Hypothalamus (tissue), 51 donors: Measurements from ENCODE around the gene SPEM1.

ENCODE experiments used
- DNase-seq, 51 donors: peaks; one replicate each; lab custom pipeline; 2025; lab: John Stamatoyannopoulos, UW

Gene SPEM1

DNA sequence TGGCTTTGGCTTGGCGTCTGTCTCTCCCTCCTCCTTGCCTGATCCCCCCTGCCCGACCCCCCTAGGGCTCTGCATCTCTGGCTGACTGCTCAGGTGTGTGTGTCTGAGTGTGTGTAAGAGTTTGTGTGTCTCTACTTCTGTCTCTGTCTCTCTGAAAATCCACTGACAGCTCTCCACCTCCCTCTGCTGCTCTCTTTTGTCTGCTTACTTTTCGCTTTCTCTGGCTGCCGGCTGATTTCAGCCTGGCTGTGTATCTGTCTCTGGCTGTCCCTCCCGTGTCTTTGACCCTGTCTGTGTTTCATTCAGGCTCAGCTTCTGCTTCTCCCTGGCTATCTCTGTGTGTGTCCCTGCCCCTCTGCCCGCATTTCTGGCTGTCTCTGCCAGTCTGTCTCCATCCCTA, 3.8 kb upstream of the SPEM1 start:
- no peak for DNase-seq

DNA sequence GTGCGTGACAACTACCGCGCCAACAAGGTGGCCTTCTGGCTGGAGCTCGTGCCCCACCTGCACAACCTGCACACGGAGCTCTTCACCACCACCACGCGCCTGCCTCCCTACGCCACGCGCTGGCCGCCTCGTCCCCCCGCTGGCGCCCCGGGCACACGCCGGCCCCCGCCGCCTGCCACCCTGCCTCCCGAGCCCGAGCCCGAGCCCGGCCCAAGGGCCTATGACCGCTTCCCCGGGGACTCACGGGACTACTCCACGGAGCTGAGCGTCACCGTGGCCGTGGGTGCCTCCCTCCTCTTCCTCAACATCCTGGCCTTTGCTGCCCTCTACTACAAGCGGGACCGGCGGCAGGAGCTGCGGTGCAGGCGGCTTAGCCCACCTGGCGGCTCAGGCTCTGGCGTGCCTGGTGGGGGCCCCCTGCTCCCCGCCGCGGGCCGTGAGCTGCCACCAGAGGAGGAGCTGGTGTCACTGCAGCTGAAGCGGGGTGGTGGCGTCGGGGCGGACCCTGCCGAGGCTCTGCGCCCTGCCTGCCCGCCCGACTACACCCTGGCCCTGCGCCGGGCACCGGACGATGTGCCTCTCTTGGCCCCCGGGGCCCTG, 3.0 kb upstream of the SPEM1 start:
- DNase-seq = no peak

DNA sequence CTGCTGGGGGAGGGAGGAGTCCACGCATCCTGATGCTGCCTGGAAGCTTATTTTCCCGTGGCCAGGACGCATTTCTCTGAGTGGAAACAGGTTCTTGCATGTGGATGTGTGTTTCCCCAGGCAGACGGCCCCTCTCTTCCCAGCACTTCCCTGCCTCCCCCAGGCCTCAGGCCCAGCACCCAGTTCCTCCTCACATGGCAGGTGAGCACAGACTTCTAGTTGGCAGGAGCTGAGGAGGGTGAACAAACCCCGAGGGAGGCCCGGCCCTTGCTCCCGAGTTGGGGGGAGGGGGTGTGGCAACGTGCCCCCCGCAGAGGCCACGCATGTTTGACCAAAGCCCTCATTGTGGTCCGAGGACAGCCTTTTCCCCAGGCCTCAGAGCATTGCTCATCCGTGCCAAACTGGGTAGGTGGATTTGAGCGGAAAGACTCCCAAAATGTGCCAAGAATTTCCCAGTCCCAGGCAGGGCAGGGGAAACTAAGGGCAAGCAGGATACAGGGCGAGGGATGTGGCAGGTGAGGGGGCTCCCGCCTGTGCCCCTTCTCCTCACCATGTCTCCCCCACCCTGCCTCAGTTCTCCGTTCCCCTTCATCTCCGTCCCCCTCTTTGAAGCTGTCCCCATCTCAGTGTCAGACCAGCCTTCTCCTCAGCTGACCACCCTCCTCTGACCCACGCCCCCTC, 1.5 kb upstream of the SPEM1 start:
- DNase-seq = no peak

DNA sequence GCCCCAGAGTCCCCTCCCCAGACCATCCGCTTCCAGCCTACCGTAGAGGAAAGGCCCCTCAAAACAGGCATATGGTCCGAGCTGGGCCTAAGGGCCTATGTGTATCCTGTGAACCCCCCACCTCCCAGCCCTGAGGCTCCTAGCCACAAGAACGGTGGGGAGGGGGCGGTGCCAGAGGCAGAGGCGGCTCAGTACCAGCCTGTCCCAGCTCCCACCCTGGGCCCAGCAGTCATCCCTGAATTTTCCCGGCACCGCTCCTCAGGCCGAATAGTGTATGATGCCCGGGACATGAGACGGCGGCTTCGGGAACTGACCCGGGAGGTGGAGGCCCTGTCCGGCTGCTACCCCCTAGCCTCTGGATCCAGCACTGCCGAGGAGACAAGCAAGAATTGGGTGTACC, 1.1 kb downstream of the SPEM1 start:
- no peak for DNase-seq

DNA sequence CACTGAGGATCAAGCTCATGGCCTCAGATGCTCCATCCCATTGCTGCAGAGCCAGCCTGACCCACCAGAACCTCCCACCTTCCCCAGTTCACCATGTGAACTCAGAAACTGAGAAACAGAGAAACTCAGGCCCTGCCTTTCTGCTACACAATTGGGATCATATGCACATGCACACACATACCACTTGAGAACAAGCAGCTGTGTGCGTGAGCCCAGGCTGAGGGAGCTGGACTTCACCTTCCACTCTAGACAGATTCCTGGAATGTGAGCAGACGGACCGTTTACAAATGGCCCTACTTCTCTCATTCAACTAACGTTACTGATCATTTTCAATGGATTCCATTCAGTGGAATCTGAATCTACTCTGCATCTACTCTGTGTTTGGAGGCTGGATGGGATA, 3.6 kb downstream of the SPEM1 start:
- DNase-seq = no peak

DNA sequence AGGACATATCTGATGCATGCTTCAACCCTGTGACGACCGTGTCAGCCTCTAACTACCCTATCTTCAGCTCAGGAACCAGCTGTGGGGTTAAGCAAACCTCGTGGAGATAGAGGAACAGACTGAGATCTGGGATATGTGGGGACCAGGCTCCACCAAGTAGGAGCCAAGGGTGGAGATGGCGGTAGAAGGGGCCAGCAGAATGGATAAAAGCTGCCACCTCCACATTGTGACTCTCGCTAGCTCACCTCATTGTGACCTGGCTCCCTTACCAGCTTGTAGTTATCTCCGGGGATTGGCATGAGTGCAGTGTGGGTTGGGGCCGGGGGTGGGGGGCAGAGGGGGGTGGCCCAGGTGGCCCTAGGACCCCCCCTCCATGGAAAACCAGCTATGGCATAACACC, 5.2 kb downstream of the SPEM1 start, which contains the start of gene SPEM2:
Gene SPEM2 (plus strand): TSS at position 301 of the 400 bp plus-strand sequence. CDS start 73 bp downstream, at position 374.
- DNase-seq = no peak

DNA sequence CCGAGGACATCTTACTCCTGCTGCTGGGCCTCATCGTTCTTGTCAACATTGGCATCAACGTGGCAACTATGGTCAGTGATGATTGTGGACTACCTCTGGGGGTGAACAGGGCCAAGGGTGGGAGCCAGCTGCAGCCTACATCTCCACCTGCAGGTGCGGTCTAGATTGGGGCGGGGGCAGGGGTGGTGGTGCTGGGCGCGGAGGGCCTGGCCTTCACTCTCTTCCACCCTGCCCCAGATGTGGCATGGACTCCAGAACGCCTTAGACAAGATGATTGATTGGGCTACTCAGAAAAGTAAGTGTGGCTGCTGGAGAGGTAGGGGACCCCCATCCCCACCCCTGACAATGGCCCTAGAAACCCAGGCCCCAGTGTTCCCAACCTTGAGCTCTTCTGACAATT, 5.6 kb downstream of the SPEM1 start:
- no peak for DNase-seq

DNA sequence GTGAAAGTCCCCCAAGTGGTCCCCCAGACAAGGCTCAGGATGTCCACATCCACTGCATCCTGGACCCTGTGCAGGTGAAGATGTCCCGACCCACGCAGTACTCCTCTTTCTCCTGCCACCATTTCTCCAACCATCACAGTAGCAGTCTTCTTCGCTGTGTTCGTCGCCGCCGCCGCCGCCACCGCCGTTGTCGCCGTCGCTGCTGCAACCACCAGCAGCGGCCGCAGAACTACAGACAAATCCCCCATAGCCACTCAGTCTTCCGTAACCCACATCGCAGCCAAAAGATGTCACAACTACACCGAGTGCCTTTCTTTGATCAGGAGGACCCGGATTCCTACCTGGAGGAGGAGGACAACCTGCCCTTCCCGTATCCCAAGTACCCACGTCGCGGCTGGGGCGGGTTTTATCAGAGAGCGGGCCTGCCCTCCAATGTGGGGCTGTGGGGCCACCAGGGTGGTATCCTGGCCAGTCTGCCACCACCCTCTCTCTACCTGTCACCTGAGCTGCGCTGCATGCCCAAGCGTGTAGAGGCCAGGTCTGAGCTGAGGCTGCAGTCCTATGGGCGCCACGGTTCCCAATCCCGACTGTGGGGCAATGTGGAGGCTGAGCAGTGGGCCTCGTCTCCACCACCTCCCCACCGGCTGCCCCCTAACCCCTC, 6.2 kb downstream of the SPEM1 start:
- DNase-seq = no peak

DNA sequence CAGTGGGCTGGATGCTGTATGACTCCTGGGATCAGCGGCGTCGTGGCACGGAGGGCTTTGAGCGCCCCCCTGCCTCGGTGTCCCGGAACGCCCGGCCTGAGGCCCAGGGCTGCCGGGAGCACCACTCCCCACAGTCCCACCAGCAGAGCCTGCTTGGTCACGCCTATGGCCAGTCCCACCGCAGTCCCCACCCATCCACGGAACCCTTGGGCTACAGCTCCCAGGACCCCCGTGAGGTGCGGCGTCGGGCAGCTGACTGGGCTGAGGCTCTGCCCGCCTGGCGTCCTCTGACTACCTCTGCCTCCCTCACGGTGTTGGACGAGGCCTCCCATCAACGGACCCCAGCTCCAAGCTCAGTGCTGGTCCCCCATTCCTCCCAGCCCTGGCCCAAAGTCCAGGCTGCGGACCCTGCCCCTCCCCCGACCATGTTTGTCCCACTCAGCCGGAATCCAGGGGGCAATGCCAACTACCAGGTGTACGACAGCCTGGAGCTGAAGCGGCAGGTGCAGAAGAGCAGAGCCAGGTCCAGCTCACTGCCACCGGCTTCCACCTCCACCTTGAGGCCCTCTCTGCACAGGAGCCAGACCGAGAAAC, 6.9 kb downstream of the SPEM1 start:
- no peak for DNase-seq

DNA sequence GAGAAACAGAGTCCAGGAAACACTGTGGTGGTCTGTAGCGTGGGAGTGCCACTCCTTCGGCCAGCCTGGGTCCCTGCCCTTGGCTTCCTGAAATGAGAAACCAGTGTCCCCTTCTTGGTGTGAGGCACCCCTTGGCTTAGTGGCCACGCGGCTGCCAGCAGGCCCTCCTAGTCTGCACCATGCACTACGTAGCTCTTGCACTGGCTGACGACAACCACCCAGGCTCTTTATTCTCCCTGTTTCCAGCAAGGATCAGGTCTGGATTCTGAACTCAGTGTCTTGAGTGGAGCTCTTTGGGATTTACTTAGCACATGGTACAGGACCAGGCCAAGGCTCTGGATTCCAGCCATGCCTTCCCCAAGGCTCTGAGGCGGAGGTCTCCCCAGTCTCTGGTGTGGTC, 7.4 kb downstream of the SPEM1 start:
- no peak for DNase-seq

DNA sequence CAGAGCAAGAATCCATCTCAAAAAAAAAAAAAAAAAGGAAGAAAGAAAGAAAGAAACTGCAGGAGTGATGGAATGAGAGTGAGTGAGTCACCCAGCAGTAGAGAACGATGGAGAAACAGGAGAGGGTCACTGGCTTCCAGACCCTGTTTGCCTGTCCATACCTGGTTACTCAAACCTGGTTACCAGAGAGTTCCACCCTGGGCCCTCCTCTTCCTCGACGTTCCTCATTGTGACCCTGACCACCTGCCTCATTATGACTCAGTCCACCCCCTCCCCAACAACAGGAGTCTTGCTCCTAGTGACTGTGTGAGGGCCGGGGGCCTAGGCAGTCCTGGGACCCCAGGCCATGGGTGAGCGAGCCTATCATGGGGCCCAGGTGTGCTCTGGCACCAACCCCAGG, 8.4 kb downstream of the SPEM1 start, which contains the start of gene SPEM3:
Gene SPEM3 (plus strand): TSS at position 301 of the 400 bp plus-strand sequence. CDS start 46 bp downstream, at position 347.
- DNase-seq = no peak

DNA sequence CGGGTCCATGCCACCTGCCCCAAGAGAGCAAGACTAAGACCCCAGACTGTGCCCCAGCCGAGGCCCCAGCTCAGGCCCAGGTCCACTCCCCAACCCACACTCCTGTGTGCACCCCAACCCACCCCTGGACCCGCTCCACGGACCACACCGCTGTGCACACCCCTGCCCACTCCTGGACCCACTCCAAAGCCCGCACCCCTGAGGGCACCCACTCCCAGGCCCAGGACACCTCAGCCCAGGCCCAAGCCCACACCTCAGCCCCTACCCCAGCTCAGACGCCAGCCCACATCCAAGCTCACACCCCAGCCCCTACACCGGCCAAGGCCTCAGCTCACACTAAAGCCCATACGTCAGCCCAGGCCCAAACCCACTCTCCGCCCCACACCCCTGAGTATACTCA, 9.6 kb downstream of the SPEM1 start:
- DNase-seq = no peak

DNA sequence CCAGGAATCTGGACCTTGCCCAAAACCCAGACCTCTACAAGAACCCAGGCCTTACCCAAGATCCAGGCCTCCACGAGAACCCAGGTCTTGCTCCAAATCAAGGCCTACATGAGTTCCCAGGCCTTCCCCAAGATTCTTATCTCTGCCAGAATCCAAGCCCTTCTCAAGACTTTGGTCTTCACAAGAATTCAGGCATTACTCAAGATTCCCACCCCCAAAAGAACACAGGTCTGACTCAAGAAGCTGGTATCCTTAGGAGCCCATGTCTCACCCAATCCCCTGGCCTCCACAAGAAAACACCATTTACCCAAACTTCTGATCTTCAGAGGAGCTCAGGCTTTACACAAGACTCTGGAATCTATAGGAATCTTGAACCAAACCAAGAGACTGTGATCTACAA, 11.1 kb downstream of the SPEM1 start:
- DNase-seq = no peak

DNA sequence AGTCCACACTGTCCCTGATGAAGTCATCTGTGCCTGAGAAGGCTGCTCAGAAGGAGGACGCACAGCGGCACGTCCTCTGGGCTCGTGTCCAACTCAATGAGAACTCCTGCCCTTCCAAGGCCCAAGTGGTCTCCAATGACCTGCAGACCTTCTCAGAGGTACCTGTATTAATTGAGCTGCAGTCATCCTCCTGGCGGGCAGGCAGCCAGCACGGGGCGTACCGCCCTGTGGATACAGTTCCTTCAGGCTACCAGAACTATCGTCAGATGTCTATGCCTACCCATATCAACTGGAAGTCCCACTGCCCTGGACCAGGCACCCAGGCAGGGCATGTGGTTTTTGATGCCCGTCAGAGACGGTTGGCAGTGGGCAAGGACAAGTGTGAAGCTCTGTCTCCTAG, 12.2 kb downstream of the SPEM1 start:
- no peak for DNase-seq

DNA sequence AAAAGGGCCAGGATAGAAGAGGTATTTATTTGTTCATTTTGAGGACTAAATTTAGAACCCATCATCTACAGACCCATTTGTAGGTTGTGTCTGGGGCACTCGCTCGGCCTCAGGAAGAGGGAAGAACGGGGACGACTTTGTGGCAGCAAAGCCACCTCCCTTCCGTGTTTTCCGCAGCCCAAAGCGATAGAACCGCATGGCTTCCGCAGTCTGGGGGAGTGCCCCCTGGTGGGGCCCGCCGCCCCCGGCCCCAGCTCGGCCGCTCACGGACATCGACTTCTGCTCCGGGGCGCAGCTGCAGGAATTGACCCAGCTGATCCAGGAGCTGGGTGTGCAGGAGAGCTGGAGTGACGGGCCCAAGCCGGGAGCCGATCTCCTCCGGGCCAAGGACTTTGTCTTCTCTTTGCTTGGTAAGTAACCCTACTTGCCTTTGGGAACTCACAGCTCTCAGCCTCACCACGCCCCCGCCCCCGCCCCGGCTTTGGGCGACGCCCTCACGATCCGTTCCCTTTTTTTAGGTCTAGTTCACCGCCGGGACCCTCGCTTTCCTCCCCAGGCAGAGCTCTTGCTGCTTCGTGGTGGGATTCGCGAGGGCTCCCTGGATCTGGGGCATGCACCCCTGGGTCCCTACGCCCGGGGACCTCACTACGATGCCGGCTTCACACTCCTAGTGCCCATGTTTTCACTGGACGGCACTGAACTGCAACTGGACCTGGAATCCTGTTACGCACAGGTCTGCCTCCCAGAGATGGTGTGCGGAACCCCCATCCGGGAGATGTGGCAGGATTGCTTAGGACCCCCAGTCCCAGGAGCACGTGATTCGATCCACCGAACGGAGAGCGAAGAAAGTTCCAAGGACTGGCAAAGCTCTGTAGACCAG, 15.8 kb downstream of the SPEM1 start:
- peak in 3 of 51 donors; percentile 9 to 24 (median 16) for DNase-seq

DNA sequence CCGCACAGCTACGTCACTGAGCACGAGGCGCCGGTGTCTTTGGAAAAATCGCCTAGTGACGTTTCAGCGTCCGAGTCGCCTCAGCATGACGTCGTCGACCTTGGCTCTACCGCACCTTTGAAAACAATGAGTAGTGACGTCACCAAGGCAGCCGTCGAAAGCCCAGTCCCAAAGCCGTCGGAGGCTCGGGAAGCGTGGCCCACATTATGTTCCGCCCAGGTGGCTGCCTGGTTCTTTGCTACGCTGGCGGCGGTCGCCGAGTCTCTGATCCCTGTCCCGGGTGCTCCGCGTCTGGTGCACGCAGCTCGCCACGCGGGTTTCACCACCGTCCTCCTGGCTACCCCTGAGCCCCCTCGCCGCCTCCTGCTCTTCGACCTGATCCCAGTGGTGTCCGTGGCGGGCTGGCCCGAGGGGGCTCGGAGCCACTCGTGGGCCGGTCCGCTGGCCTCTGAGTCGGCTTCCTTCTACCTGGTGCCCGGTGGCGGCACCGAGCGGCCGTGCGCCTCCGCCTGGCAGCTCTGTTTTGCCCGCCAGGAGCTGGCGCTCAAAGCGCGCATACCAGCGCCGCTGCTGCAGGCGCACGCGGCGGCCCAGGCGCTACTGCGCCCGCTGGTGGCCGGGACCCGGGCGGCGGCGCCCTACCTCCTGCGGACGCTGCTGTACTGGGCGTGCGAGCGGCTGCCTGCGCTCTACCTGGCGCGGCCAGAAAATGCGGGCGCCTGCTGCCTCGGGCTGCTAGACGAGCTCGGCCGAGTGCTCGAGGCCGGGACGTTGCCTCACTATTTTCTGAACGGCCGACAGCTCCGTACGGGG, 16.6 kb downstream of the SPEM1 start:
- DNase-seq = peak in 40 of 51 donors; percentile 23 to 84 (median 58)

DNA sequence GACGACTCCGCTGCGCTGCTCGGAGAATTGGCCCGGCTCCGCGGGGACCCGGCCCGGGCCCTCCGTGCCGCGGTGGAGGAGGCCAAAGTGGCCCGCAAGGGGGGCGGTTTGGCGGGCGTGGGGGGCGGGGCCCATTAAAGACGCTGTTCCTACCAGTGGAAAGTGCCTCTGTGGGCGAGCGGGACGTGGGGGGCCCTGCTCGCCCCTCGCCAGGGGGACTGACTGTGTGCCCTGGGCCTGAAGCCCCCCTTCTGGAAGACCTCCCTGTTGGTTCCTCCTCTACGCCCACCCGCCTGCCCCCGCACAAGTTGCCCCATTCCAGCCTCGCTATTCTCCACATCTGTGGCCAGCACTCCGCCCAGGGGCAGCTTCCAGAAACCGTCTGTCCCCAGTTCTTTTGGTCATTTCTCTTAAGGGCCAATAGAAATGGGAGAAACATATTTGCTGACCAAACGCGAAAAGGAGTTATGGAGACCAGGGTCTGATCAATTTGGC, 17.3 kb downstream of the SPEM1 start:
- no peak for DNase-seq

DNA sequence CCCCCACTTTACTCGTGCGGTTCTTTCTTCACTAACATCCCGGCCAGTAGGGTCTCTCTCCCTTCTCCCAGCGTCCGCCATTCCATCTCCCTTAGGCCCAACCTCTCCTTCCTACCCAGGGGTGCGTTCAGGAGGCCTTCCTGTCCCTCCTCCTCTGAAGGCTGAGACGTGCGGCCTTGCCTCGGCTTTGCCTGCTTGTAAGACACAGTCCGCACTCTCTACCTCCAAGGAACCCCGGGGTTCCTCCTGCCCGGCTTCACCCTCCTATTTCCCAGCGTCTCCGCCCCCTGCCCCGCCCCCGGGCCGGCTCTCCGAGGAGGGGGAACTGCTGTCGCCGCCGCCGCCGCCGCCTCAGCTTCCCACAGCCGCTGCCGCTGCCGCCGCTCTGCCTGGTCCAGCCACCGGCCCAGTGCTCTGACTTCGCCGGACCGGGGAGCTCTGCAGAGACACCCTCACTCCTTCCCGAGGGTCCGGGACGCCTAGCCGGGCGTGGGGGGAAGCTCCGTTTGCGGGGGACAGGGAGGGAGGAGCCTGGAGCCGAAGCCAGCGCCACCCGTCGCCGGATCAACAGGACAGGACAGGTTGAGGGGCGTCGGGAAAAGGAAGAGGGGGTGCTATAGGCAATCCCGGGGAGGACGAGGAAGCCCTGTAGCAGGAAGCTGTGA, 18.0 kb downstream of the SPEM1 start:
- DNase-seq = peak in 39 of 51 donors; percentile 14 to 75 (median 50)
